ENCODE measurements around the gene VAC14. TPM values are rescaled to one million over a fixed set of nuclear protein-coding genes. Genes with fewer than 3 reads are reported as not detected.

VAC14 gene
- total RNA-seq, 4 donors from 2014 or later, result 20.1 to 47.8 (median 39.0) TPM

DNA sequence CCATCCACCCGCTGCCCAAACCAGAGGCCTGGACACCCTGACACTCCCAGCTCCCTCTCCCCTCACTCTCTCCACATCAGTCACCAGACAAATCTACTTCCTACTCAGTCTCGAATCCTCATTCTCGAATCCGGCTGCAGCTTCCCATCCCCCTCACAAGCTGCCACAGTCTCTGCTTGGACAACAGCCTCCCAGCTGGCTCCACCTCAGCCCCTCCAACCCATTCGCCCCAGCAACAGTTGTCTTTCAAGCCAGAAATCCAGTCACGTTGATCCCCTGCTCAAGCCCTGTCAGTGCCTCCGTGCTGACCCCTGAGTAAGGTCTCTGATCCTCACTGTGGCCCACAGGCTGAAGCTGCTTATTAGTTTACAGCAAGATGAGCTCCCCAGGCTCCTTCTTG is 70.9 kb downstream of the VAC14 start:
- DNase-seq (ENCODE audit: low spot score in 2 of 2), result no peak
- H3K4me3 ChIP-seq (ENCODE audit: low read depth, poor library complexity, severe bottlenecking), result no peak overlapping the region
- 91 to 93% methylated on average over 7 of the region's 7 CpGs for WGBS, 2 donors
- TF ChIP-seq, protein P1, sequence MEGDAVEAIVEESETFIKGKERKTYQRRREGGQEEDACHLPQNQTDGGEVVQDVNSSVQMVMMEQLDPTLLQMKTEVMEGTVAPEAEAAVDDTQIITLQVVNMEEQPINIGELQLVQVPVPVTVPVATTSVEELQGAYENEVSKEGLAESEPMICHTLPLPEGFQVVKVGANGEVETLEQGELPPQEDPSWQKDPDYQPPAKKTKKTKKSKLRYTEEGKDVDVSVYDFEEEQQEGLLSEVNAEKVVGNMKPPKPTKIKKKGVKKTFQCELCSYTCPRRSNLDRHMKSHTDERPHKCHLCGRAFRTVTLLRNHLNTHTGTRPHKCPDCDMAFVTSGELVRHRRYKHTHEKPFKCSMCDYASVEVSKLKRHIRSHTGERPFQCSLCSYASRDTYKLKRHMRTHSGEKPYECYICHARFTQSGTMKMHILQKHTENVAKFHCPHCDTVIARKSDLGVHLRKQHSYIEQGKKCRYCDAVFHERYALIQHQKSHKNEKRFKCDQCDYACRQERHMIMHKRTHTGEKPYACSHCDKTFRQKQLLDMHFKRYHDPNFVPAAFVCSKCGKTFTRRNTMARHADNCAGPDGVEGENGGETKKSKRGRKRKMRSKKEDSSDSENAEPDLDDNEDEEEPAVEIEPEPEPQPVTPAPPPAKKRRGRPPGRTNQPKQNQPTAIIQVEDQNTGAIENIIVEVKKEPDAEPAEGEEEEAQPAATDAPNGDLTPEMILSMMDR (IDR thresholded peaks at IDR 0.05), result no peak
- no peak for TF ChIP-seq POLR2A (IDR thresholded peaks at IDR 0.05)
- intact Hi-C loops (cut with DNase I; ENCODE audit: low total_unique reads), result no loop called here

DNA sequence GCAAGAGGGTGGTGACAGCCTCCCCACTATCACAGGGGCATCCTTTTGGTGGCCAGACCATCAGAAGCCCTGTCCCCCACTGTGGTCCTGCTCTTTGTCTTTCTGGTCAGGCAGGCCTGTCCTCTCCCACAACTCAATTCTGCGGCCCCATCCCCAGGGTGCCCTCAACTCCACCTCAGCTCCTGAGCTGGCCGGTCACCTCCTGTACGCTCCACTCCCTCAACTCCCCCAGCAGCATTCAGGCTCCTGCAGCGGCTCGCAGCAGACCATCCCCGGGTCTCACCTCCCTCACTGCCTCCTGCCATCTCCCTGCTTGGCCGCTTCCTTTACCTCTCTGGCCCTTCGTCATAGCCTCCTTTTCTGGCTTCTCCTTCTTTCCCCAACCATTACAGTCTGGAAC is 71.7 kb downstream of the VAC14 start:
- intact Hi-C loops (cut with DNase I; ENCODE audit: low total_unique reads), result no loop called here

DNA sequence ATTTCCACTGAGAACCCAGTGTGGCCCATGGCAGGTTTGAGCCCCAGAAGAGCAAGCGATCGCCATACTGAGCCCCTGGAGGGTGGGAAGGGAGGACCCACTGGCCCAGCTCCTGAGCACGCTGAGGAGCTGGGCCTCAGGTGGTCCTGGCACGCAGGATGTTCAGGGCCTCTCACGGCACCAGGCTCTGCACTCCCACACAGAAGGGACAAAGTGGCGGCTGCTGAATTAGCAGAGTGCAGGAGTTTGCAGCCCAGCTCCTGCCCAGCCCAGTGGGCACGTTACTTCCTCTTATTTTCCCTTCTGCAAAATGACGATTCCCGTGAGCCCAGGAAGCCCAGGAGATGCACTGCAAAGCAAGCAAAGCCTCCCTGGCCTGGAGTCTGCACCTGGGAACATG is 72.8 kb downstream of the VAC14 start:
- WGBS, 2 donors, result 85% methylated on average over 9 of the region's 9 CpGs
- intact Hi-C loops (cut with DNase I; ENCODE audit: low total_unique reads), result no loop called here
- no peak overlapping the region for H3K4me3 ChIP-seq (ENCODE audit: low read depth, poor library complexity, severe bottlenecking)
- no peak for DNase-seq (ENCODE audit: low spot score in 2 of 2)
- TF ChIP-seq, protein P1 (IDR thresholded peaks at IDR 0.05), result no peak
- no peak for TF ChIP-seq POLR2A (IDR thresholded peaks at IDR 0.05)

More for the DNA sequence above, 71.7 kb downstream of the VAC14 start:
- no peak overlapping the region for H3K4me3 ChIP-seq (ENCODE audit: low read depth, poor library complexity, severe bottlenecking)
- WGBS, 2 donors, result 96 to 97% methylated on average over 8 of the region's 8 CpGs
- TF ChIP-seq, protein P1 (IDR thresholded peaks at IDR 0.05), result no peak
- TF ChIP-seq POLR2A (IDR thresholded peaks at IDR 0.05), result no peak
- no peak for DNase-seq (ENCODE audit: low spot score in 2 of 2)

DNA sequence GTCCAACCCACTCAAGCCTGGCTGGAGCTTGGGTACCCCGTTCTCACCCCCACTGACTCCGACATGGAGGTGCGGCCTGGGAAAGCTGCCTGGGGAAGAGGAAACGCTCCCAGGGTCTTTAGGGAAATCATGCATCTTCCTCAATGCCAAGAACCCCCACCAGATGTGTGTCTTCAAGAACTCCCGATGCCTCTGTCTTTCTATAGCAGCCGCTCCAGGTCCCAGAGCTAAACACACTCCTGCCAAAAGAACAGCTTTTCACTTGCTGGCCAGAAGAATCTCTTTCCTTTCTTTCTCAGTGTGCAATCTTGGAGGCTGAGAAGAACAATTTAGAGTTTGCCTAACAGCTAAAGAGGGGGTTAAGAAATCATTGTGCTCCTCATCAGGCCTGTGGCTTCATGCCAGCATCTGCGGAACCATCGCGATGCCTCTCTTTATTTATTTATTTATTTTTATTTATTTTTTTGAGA is 74.0 kb downstream of the VAC14 start:
- no peak for TF ChIP-seq POLR2A (IDR thresholded peaks at IDR 0.05)
- TF ChIP-seq, protein P1 (IDR thresholded peaks at IDR 0.05), result no peak
- DNase-seq (ENCODE audit: low spot score in 2 of 2), result no peak
- WGBS, 2 donors, result 73 to 77% methylated on average over 9 of the region's 9 CpGs
- intact Hi-C loops (cut with DNase I; ENCODE audit: low total_unique reads), result no loop called here
- no peak overlapping the region for H3K4me3 ChIP-seq (ENCODE audit: low read depth, poor library complexity, severe bottlenecking)

DNA sequence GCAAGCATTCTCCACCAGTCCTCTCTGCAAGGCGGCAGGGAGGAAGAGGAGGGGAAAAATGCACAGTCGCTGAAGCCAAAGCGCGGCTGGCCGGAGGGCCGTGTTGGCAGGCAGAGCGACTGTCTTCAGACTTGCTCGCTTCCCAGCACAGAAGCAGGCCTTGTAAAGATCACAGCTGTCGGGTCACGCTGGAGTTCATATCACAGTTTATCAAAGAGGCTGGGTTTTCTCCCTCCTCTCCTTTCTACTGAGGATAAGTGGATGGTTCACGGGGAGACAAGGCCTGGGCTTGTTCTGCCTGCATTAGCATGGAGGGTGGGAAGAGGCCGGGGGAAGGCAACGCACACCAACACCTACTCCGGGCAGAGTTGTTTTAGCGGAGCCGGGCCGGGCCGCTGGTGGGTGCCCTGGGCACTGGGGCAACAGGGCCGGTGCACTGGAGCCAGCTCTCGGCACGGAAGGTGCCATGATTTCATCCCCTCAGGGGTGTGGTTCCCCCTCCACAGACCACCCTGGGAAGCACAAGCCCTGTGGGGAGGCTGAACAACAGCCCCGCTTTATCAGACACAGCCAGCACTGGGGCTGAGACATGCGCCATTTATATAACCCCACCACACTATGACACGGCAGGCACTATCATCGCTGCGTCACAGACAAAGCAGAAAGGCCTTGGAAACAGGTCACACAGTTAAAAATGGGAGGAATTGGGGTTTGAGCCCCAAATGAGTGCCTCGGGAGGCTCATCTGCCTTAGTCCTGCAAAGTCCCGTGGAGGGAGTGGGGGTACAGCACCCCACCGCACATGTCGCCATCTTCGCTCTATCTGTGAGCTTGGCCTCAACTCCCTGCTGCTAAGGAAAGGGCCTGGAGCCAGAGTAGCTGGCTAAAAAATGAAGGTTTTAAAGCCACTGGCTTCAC is 74.8 kb downstream of the VAC14 start:
- intact Hi-C loops (cut with DNase I; ENCODE audit: low total_unique reads), result no loop called here
- TF ChIP-seq, protein P1 (IDR thresholded peaks at IDR 0.05), result no peak
- no peak for TF ChIP-seq POLR2A (IDR thresholded peaks at IDR 0.05)
- DNase-seq (ENCODE audit: low spot score in 2 of 2), result no peak
- WGBS, 2 donors, result 58 to 60% methylated on average over 24 to 31 of the region's 31 CpGs
- no peak overlapping the region for H3K4me3 ChIP-seq (ENCODE audit: low read depth, poor library complexity, severe bottlenecking)

Data from lower leg skin (tissue), 4 donors.